Measurements from ENCODE around the gene PRSS8. TPM values are rescaled to one million over a fixed set of nuclear protein-coding genes. Genes with fewer than 3 reads are reported as not detected.
"Not testable (repeated sequence)": the region's sequence is repeated elsewhere in the genome, so short reads cannot be mapped to it uniquely, and the experiment has no call there.

PRSS8 gene
- total RNA-seq, 1 donor from 2014 or later, result 84.7 TPM

GRCh38 chr16:31142109-31143010 is 6.8 kb upstream of the PRSS8 start:
- peak overlapping the region; percentile 92 for H3K27ac Mint-ChIP-seq
- peaks cover 9% of the 10 kb centered on the region for H3K4me1 Mint-ChIP-seq (ENCODE audit: unreplicated experiment)
- TF ChIP-seq CTCF (conservative IDR thresholded peaks at IDR 0.05), result peak; percentile 99
- DNase-seq (ENCODE audit: extremely low spot score, unreplicated experiment), result peak; percentile 99
- no peaks in the 10 kb centered on the region for H3K9me3 Mint-ChIP-seq
- H3K4me3 Mint-ChIP-seq, result peak overlapping the region; percentile 86
- H3K27me3 Mint-ChIP-seq, result peaks cover 15% of the 10 kb centered on the region
- H3K36me3 Mint-ChIP-seq, result no peaks in the 10 kb centered on the region

- peaks cover 7% of the 10 kb centered on the region for H3K27me3 Mint-ChIP-seq
- peaks cover 9% of the 10 kb centered on the region for H3K4me1 Mint-ChIP-seq (ENCODE audit: unreplicated experiment)
- DNase-seq (ENCODE audit: extremely low spot score, unreplicated experiment), result no peak
- no peak for TF ChIP-seq CTCF (conservative IDR thresholded peaks at IDR 0.05)
- no peaks in the 10 kb centered on the region for H3K9me3 Mint-ChIP-seq
- peak overlapping the region; percentile 92 for H3K27ac Mint-ChIP-seq
- peak overlapping the region; percentile 86 for H3K4me3 Mint-ChIP-seq
- H3K36me3 Mint-ChIP-seq, result no peaks in the 10 kb centered on the region
Observed at GRCh38 chr16:31141489-31142108, 6.1 kb upstream of the PRSS8 start.

- not testable (repeated sequence) for H3K36me3 Mint-ChIP-seq; H3K9me3 Mint-ChIP-seq; DNase-seq (ENCODE audit: extremely low spot score, unreplicated experiment); H3K27me3 Mint-ChIP-seq
- Mint-ChIP-seq H3K4me1 (ENCODE audit: unreplicated experiment) (peaks cover 12% of the 10 kb centered on the region), H3K4me3 (peak overlapping the region; percentile 67), H3K27ac (peak overlapping the region; percentile 92)
Observed at GRCh38 chr16:31141071-31141469, 5.5 kb upstream of the PRSS8 start.

- no peak for DNase-seq (ENCODE audit: extremely low spot score, unreplicated experiment)
- Mint-ChIP-seq H3K27me3 (peaks cover 6% of the 10 kb centered on the region), H3K27ac (peak overlapping the region; percentile 87), H3K9me3 (no peaks in the 10 kb centered on the region), H3K36me3 (no peaks in the 10 kb centered on the region), H3K4me1 (ENCODE audit: unreplicated experiment) (peaks cover 21% of the 10 kb centered on the region), H3K4me3 (peak overlapping the region; percentile 74)
- no peak for TF ChIP-seq CTCF (conservative IDR thresholded peaks at IDR 0.05)
Observed at GRCh38 chr16:31138621-31139578, 3.4 kb upstream of the PRSS8 start.

- H3K9me3 Mint-ChIP-seq; H3K27me3 Mint-ChIP-seq; DNase-seq (ENCODE audit: extremely low spot score, unreplicated experiment); H3K4me3 Mint-ChIP-seq; H3K36me3 Mint-ChIP-seq: not testable (repeated sequence)
- Mint-ChIP-seq H3K4me1 (ENCODE audit: unreplicated experiment) (peaks cover 26% of the 10 kb centered on the region), H3K27ac (peak overlapping the region; percentile 95)
Observed at GRCh38 chr16:31136822-31137499, 1.4 kb upstream of the PRSS8 start.

- Mint-ChIP-seq H3K27me3 (peaks cover 6% of the 10 kb centered on the region), H3K4me1 (ENCODE audit: unreplicated experiment) (peaks cover 24% of the 10 kb centered on the region), H3K9me3 (no peaks in the 10 kb centered on the region), H3K36me3 (peaks cover under 1% of the 10 kb centered on the region), H3K4me3 (peak overlapping the region; percentile 83), H3K27ac (peak overlapping the region; percentile 95)
- no peak for DNase-seq (ENCODE audit: extremely low spot score, unreplicated experiment)
- TF ChIP-seq CTCF (conservative IDR thresholded peaks at IDR 0.05), result no peak
Observed at GRCh38 chr16:31136287-31136662, 748 bp upstream of the PRSS8 start.

All from type B pancreatic cell (in vitro differentiated cells).